Activated naive CD4-positive, alpha-beta T cell (primary cell): ENCODE data around the gene CPS1.

Experiments used
- DNase-seq, 4 experiments: peaks; one replicate each; lab custom pipeline; 2025; lab: John Stamatoyannopoulos, UW

Gene CPS1

GRCh38 chr2:210546424-210547208 is 9.8 kb upstream of the CPS1 start:
- DNase-seq, result no peak

GRCh38 chr2:210548031-210548430 is 8.4 kb upstream of the CPS1 start:
- no peak for DNase-seq

- no peak for DNase-seq
These were observed 7.5 kb upstream of the CPS1 start for GRCh38 chr2:210548878-210549384.

- no peak for DNase-seq
These were observed 5.4 kb upstream of the CPS1 start for GRCh38 chr2:210551001-210551400.

- no peak for DNase-seq
These were observed 3.0 kb upstream of the CPS1 start for GRCh38 chr2:210553373-210553772.

- no peak for DNase-seq
These were observed 844 bp upstream of the CPS1 start for GRCh38 chr2:210555555-210555954.

- no peak for DNase-seq
These were observed 1.3 kb downstream of the CPS1 start for GRCh38 chr2:210557721-210558120.

- no peak for DNase-seq
These were observed 2.3 kb downstream of the CPS1 start for GRCh38 chr2:210558708-210559107.

GRCh38 chr2:210559182-210559581 is 2.8 kb downstream of the CPS1 start:
- no peak for DNase-seq

GRCh38 chr2:210561475-210561874 is 5.1 kb downstream of the CPS1 start:
- DNase-seq, result no peak

GRCh38 chr2:210562091-210562490 is 5.7 kb downstream of the CPS1 start:
- DNase-seq, result no peak

GRCh38 chr2:210562502-210563080 is 6.2 kb downstream of the CPS1 start:
- DNase-seq, result no peak

GRCh38 chr2:210567279-210567678 is 10.9 kb downstream of the CPS1 start:
- no peak for DNase-seq

GRCh38 chr2:210568108-210568507 is 11.7 kb downstream of the CPS1 start:
- no peak for DNase-seq

- no peak for DNase-seq
These were observed 21.1 kb downstream of the CPS1 start for GRCh38 chr2:210577263-210578071.

GRCh38 chr2:210584834-210585233 is 28.4 kb downstream of the CPS1 start:
- DNase-seq, result no peak

- DNase-seq, result no peak
These were observed 30.0 kb downstream of the CPS1 start for GRCh38 chr2:210586381-210586780.

GRCh38 chr2:210591663-210592062 is 35.3 kb downstream of the CPS1 start:
- DNase-seq, result no peak

- DNase-seq, result no peak
These were observed 36.3 kb downstream of the CPS1 start for GRCh38 chr2:210592726-210593125.

GRCh38 chr2:210593166-210593565 is 36.8 kb downstream of the CPS1 start:
- no peak for DNase-seq

- no peak for DNase-seq
These were observed 41.8 kb downstream of the CPS1 start for GRCh38 chr2:210598219-210598618.

GRCh38 chr2:210599476-210599875 is 43.1 kb downstream of the CPS1 start:
- no peak for DNase-seq

- no peak for DNase-seq
These were observed 48.3 kb downstream of the CPS1 start for GRCh38 chr2:210604666-210605065.
